Prostate gland (tissue), 2 donors: ENCODE results near the gene UNC13D.

Experiments
- POLR2A ChIP-seq: fragments of 450-650 bp; IDR thresholded peaks from one replicate; pipeline ENCODE4 v1.6.1; 2016; ENCODE audit warnings: antibody characterized with exemption, mild to moderate bottlenecking
- TF ChIP-seq, protein P1 (sequence below), 4 experiments: fragments of 200-600 bp in 2 of 4; fragments of 450-650 bp in 2 of 4; sonication (generic) in 2 of 4; IDR thresholded peaks; 1 replicate in 3 of 4; 2 replicates in 1 of 4; pipeline ENCODE4 v1.5.1; 2016 to 2019; ENCODE audit warnings: antibody characterized with exemption in 4 of 4, mild to moderate bottlenecking in 2 of 4, moderate library complexity in 2 of 4

DNA sequence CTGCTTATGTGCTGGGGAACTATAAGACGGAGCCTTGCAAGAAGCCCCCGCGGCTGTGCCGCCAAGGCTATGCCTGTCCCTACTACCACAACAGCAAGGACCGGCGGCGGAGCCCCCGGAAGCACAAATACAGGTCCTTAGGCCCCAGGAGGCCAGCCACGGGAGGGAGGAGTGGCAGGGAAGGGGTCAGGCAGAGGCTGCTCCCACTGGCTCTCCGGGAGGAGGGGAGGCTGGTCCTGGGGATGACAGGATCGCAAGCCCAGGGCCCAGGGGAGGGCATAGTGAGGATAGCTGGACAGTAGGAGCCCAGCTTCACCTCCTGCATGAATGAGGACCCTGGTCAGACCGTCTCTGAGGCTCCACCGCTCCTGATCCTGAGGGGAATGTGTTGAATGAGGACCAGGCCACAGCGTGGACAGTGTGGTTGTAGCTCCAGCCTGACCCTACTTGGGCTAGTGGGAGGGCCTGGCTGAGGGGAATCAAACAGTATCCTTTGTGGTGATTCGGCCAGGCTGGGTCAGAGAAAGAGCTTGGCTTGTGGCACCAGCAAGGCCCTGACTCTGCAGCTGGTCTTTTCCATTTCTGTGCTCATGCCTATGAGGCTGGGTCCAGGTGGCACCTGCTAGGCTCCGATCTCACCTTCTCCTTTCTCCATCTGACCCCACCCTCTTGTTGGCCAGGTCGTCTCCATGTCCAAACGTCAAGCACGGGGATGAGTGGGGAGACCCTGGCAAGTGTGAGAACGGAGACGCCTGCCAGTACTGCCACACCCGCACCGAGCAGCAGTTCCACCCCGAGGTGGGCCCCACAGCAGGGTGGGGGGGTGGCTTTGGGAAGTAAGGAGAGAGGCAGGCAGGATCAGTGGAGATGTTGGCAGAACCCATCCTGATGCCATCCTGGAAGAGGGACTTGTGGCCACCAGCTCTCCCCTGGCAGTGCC is 30.9 kb downstream of the UNC13D start:
- no peak for TF ChIP-seq POLR2A
- TF ChIP-seq, protein P1, sequence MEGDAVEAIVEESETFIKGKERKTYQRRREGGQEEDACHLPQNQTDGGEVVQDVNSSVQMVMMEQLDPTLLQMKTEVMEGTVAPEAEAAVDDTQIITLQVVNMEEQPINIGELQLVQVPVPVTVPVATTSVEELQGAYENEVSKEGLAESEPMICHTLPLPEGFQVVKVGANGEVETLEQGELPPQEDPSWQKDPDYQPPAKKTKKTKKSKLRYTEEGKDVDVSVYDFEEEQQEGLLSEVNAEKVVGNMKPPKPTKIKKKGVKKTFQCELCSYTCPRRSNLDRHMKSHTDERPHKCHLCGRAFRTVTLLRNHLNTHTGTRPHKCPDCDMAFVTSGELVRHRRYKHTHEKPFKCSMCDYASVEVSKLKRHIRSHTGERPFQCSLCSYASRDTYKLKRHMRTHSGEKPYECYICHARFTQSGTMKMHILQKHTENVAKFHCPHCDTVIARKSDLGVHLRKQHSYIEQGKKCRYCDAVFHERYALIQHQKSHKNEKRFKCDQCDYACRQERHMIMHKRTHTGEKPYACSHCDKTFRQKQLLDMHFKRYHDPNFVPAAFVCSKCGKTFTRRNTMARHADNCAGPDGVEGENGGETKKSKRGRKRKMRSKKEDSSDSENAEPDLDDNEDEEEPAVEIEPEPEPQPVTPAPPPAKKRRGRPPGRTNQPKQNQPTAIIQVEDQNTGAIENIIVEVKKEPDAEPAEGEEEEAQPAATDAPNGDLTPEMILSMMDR (IDR thresholded peaks at IDR 0.05) = no peak
